GM19328 (cell line): ENCODE results near the gene KIF1A.
"Not testable (repeated sequence)": the region's sequence is repeated elsewhere in the genome, so short reads cannot be mapped to it uniquely, and the experiment has no call there.

Source experiments
- ATAC-seq: cut with Tn5 transposase; IDR thresholded peaks from one replicate; pipeline ENCODE4 v1.9.1; 2021; ENCODE audit warnings: mild to moderate bottlenecking, moderate library complexity; ENCODE audit not compliant: unreplicated experiment

KIF1A gene

GRCh38 chr2:240687741-240688552 is 132.1 kb downstream of the KIF1A start:
- ATAC-seq: no peak

GRCh38 chr2:240687045-240687740 is 132.8 kb downstream of the KIF1A start:
- ATAC-seq: no peak

GRCh38 chr2:240686460-240686859 is 133.6 kb downstream of the KIF1A start:
- ATAC-seq: no peak

GRCh38 chr2:240685771-240686371 is 134.1 kb downstream of the KIF1A start:
- ATAC-seq: no peak

GRCh38 chr2:240683980-240684728 is 135.9 kb downstream of the KIF1A start:
- not testable (repeated sequence) for ATAC-seq

- ATAC-seq: not testable (repeated sequence)
Observed at GRCh38 chr2:240683329-240683979, 136.6 kb downstream of the KIF1A start.

GRCh38 chr2:240682431-240683224 is 137.4 kb downstream of the KIF1A start, which contains the start of gene AQP12B:
TSS of gene AQP12B (minus strand) at chr2:240682885. CDS start at chr2:240682837, 48 bp downstream.
- ATAC-seq: not testable (repeated sequence)

- ATAC-seq: not testable (repeated sequence)
Observed at GRCh38 chr2:240680185-240680584, 139.8 kb downstream of the KIF1A start.

GRCh38 chr2:240678909-240679308 is 141.1 kb downstream of the KIF1A start:
- not testable (repeated sequence) for ATAC-seq

- ATAC-seq: not testable (repeated sequence)
Observed at GRCh38 chr2:240678043-240678442, 142.0 kb downstream of the KIF1A start.

- ATAC-seq: not testable (repeated sequence)
Observed at GRCh38 chr2:240675345-240675744, 144.7 kb downstream of the KIF1A start.

- not testable (repeated sequence) for ATAC-seq
Observed at GRCh38 chr2:240674461-240675184, 145.4 kb downstream of the KIF1A start.

- ATAC-seq: no peak
Observed at GRCh38 chr2:240672701-240673190, 147.3 kb downstream of the KIF1A start.

GRCh38 chr2:240672076-240672700 is 147.8 kb downstream of the KIF1A start:
- ATAC-seq: no peak

GRCh38 chr2:240670950-240671349 is 149.1 kb downstream of the KIF1A start:
- no peak for ATAC-seq

GRCh38 chr2:240670402-240670801 is 149.6 kb downstream of the KIF1A start:
- no peak for ATAC-seq

GRCh38 chr2:240664622-240665021 is 155.4 kb downstream of the KIF1A start:
- no peak for ATAC-seq
